H1 (cell line): ENCODE results near the gene SMIM32. TPM values are rescaled to one million over a fixed set of nuclear protein-coding genes. Genes with fewer than 3 reads are reported as not detected.

ENCODE experiments used
- CHD7 ChIP-seq: fragments of 300-600 bp; sonication (generic); IDR thresholded peaks from 2 replicates; pipeline ENCODE4 v1.7.1; 2012; ENCODE audit warnings: low read length, moderate library complexity, mild to moderate bottlenecking, inconsistent platforms; ENCODE audit not compliant: insufficient replicate concordance
- KDM5A ChIP-seq: fragments of 200-600 bp; IDR thresholded peaks from 2 replicates; pipeline ENCODE4 v1.7.1; 2012; ENCODE audit warnings: mild to moderate bottlenecking, low read length, inconsistent platforms, mixed read lengths
- polyA plus RNA-seq, 7 experiments: library from polyadenylated mRNA; depleted of rRNA in 3 of 7; stranded (reverse) in 5 of 7; unstranded in 2 of 7; fragments of >200 nt in 5 of 7; fragments of 200-250 nt in 2 of 7; gene quantifications; 1 replicate in 5 of 7; 2 replicates in 1 of 7; 4 replicates in 1 of 7; pipeline versions ENCODE4 v1.2.1 to v1.2.3, GENCODE V29; 2011 to 2013; ENCODE audit warnings: missing spikeins in 2 of 7, mixed read lengths in 2 of 7
- total RNA-seq: library from RNA; stranded (reverse); fragmentation: NEBNext Ultra II Directional; extraction: Animal tissue kit (Norgen Biotek cat#: 25700); gene quantifications from 2 replicates; pipeline ENCODE4 v1.2.1, GENCODE V29; 2021

Gene SMIM32
- total and polyA plus RNA-seq, 2 of the 8 experiments (the other 6 are each of a cell fraction or from before 2014, with no cell fraction given) = 0.09 to 0.22 TPM

- no peak for TF ChIP-seq CHD7
- no peak for TF ChIP-seq KDM5A
Observed at GRCh38 chr5:136197462-136198142, 4.6 kb upstream of the SMIM32 start (continued).
